MM.1S (cell line): ENCODE results near the gene NPAS1.

Source experiments
- DNase-seq: peaks from one replicate; pipeline ENCODE4 v3.0.0-alpha.2; 2015
- H2AFZ ChIP-seq: fragments of 300-600 bp; sonication (generic); 2 replicates; pipeline ENCODE4 v1.6.0; 2016; ENCODE audit warnings: antibody characterized with exemption, low read length
- H3F3A ChIP-seq: fragments of 300-600 bp; sonication (generic); 2 replicates; pipeline ENCODE4 v1.6.1; 2016; ENCODE audit warnings: mild to moderate bottlenecking, antibody characterized with exemption, low read length, moderate library complexity, mixed read lengths; ENCODE audit not compliant: insufficient read depth
- H3K27ac ChIP-seq: fragments of 300-600 bp; sonication (generic); 2 replicates; pipeline ENCODE4 v1.5.1; 2016; ENCODE audit warnings: mild to moderate bottlenecking, low read length
- H3K27me3 ChIP-seq: fragments of 300-600 bp; sonication (generic); replicated peaks from 2 replicates; pipeline ENCODE4 v1.6.0; 2016; ENCODE audit warnings: low read length; ENCODE audit not compliant: insufficient read depth
- H3K36me3 ChIP-seq: fragments of 300-600 bp; sonication (generic); replicated peaks from 2 replicates; pipeline ENCODE4 v1.6.1; 2016; ENCODE audit warnings: mild to moderate bottlenecking, low read length, mixed read lengths; ENCODE audit not compliant: insufficient read depth
- H3K4me1 ChIP-seq: fragments of 300-600 bp; sonication (generic); 2 replicates; pipeline ENCODE4 v1.6.1; 2016; ENCODE audit warnings: low read length, mixed read lengths
- H3K4me2 ChIP-seq: fragments of 300-600 bp; sonication (generic); 2 replicates; pipeline ENCODE4 v1.6.0; 2016; ENCODE audit warnings: low read depth, low read length
- H3K4me3 ChIP-seq: fragments of 300-600 bp; sonication (generic); 2 replicates; pipeline ENCODE4 v1.5.1; 2016; ENCODE audit warnings: low read length, mixed read lengths
- H3K79me2 ChIP-seq: fragments of 300-600 bp; sonication (generic); 2 replicates; pipeline ENCODE4 v1.6.1; 2016; ENCODE audit warnings: mixed run types, low read length, mixed read lengths
- H3K9ac ChIP-seq: fragments of 300-600 bp; sonication (generic); 2 replicates; pipeline ENCODE4 v1.6.1; 2016; ENCODE audit warnings: low read length, mixed read lengths
- H3K9me2 ChIP-seq: fragments of 300-600 bp; sonication (generic); replicated peaks from 2 replicates; pipeline ENCODE4 v1.6.1; 2016; ENCODE audit warnings: mild to moderate bottlenecking, low read length, mixed read lengths; ENCODE audit not compliant: insufficient read depth
- H3K9me3 ChIP-seq: fragments of 300-600 bp; sonication (generic); replicated peaks from 2 replicates; pipeline ENCODE4 v1.6.1; 2016; ENCODE audit warnings: mild to moderate bottlenecking, low read length, mixed read lengths; ENCODE audit not compliant: insufficient read depth
- H4K20me1 ChIP-seq: fragments of 300-600 bp; sonication (generic); 2 replicates; pipeline ENCODE4 v1.6.1; 2016; ENCODE audit warnings: mild to moderate bottlenecking, low read length, moderate library complexity, mixed read lengths; ENCODE audit not compliant: insufficient read depth
- EZH2 ChIP-seq: fragments of 300-600 bp; sonication (generic); optimal IDR thresholded peaks from 2 replicates; pipeline ENCODE3; 2017; ENCODE audit warnings: low read depth, mild to moderate bottlenecking, antibody characterized with exemption, low read length, mixed read lengths
- EZH2phosphoT487 ChIP-seq: fragments of 300-600 bp; sonication (generic); IDR thresholded peaks from 2 replicates; pipeline ENCODE4 v1.6.1; 2018; ENCODE audit warnings: antibody characterized with exemption, low read length
- TF ChIP-seq, protein P1 (sequence below): fragments of 300-600 bp; sonication (generic); IDR thresholded peaks from 2 replicates; pipeline ENCODE4 v1.5.1; 2016; ENCODE audit warnings: antibody characterized with exemption, low read length, mixed read lengths

The NPAS1 gene

DNA sequence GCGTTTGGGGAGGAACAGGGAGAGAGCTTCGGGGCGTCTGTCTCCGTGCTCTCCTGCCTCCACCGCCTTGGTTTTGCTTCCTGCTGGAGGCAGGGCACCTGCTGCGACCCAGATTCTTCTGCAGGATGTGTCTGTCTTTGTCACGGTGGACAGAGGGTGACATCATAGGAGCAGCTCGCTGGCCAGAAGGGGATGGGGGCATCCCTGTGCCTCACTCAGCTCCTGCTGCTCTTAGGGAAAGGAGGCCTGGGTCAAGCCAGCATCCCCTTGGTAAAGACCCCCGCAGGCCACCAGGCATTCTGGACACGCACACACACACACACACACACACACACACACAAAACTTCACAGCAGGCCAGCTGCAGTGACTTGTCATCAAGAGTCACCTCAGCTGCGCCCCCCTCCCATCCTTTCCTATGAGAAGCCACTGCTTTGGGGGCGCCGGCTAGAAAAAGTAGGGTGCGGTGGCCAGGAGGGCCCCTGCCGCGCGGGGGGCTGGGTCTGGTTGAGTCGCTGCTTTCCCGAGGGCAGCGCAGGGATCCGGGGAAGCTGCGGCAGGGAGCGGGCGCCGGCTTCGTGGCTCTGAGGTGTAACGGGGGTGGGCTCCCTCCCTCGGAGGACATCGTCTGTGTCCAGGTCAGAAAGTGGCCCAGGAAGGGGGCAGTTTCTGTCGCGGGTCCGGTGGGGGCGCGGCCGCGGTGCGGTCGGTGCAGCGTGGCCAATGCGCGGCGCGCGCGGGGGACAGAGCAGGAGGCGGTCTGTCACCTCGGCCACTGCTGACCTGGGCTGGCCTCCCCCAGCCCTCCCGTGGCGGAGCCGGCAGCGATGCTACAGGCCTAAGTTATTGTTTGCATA is 15.8 kb upstream of the NPAS1 start:
- Histone ChIP-seq H3K36me3 (no peaks in the 10 kb centered on the region), H3K9me2 (no peaks in the 10 kb centered on the region), H3K4me2 (no peak overlapping the region), H3K4me3 (no peak overlapping the region), H3F3A (no peaks in the 10 kb centered on the region), H3K9ac (no peak overlapping the region), H3K79me2 (no peaks in the 10 kb centered on the region), H3K4me1 (no peaks in the 10 kb centered on the region), H2AFZ (no peak overlapping the region), H3K27me3 (no peaks in the 10 kb centered on the region), H4K20me1 (no peaks in the 10 kb centered on the region), H3K9me3 (no peaks in the 10 kb centered on the region), H3K27ac (no peak overlapping the region)
- DNase-seq, result no peak
- TF ChIP-seq EZH2, result no peak
- TF ChIP-seq, protein P1, sequence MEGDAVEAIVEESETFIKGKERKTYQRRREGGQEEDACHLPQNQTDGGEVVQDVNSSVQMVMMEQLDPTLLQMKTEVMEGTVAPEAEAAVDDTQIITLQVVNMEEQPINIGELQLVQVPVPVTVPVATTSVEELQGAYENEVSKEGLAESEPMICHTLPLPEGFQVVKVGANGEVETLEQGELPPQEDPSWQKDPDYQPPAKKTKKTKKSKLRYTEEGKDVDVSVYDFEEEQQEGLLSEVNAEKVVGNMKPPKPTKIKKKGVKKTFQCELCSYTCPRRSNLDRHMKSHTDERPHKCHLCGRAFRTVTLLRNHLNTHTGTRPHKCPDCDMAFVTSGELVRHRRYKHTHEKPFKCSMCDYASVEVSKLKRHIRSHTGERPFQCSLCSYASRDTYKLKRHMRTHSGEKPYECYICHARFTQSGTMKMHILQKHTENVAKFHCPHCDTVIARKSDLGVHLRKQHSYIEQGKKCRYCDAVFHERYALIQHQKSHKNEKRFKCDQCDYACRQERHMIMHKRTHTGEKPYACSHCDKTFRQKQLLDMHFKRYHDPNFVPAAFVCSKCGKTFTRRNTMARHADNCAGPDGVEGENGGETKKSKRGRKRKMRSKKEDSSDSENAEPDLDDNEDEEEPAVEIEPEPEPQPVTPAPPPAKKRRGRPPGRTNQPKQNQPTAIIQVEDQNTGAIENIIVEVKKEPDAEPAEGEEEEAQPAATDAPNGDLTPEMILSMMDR, result no peak
- no peak for TF ChIP-seq EZH2phosphoT487

DNA sequence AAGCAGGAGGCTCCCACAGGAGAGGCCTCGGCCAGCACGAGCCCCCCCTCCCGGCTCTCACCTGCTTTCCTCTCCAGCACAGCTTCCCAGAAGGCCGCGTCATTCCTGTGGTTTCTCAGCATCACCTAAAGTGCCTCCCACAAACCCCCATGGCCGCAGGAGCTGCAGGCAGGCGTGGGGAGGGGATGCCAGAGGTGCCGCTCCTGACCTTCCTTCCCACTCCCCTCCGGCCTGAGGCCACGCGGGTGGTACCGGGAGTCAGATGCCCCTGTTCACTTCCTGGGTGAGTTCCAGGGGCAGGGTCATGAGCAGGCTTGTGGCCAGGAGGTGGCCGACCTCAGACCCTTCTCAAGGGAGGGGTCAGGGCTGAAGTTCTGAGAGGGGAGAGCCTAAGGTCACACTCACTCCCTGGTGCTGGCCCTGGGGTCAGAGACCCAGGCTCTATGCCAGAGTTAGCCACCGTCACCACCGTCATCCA is 14.4 kb upstream of the NPAS1 start:
- Histone ChIP-seq H3K4me3 (no peak overlapping the region), H3K9ac (no peak overlapping the region), H3K4me2 (no peak overlapping the region), H3F3A (no peaks in the 10 kb centered on the region), H3K27ac (no peak overlapping the region), H3K4me1 (no peaks in the 10 kb centered on the region), H3K9me3 (no peaks in the 10 kb centered on the region), H3K36me3 (no peaks in the 10 kb centered on the region), H3K9me2 (no peaks in the 10 kb centered on the region), H2AFZ (no peak overlapping the region), H3K27me3 (no peaks in the 10 kb centered on the region), H4K20me1 (no peaks in the 10 kb centered on the region), H3K79me2 (no peaks in the 10 kb centered on the region)
- TF ChIP-seq, protein P1, result no peak
- TF ChIP-seq EZH2 (no peak), EZH2phosphoT487 (no peak)
- DNase-seq, result no peak

DNA sequence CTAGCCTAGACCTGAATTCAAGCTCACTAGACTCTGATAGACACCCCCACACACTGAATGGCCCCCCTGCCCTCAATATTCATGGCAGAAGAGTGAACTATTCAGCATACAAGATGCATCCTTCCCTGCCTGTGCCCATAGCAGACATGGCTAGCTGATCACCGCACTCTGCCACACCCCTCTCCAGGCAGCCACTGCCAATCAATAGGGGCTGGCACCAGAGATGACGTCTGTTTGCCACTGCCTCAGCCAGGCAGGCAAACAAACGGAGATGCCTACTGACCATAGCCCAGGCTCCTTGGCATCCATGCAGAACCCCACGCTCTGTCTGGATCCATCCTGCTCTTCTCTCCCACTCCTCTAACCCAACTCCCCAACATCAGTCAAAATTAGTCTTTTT is 13.8 kb upstream of the NPAS1 start:
- H3K9me3 ChIP-seq, result no peaks in the 10 kb centered on the region
- no peaks in the 10 kb centered on the region for H3K9me2 ChIP-seq

More for the DNA sequence above, 13.8 kb upstream of the NPAS1 start:
- Histone ChIP-seq H3K4me3 (no peak overlapping the region), H3K27ac (no peak overlapping the region), H3K4me1 (no peaks in the 10 kb centered on the region), H3K9ac (no peak overlapping the region), H3K4me2 (no peak overlapping the region), H3K27me3 (no peaks in the 10 kb centered on the region), H3K79me2 (no peaks in the 10 kb centered on the region), H4K20me1 (no peaks in the 10 kb centered on the region), H3K36me3 (no peaks in the 10 kb centered on the region), H3F3A (no peaks in the 10 kb centered on the region), H2AFZ (no peak overlapping the region)
- DNase-seq, result no peak
- TF ChIP-seq, protein P1, result no peak
- no peak for TF ChIP-seq EZH2
- no peak for TF ChIP-seq EZH2phosphoT487
